Aorta (tissue), 5 donors: ENCODE measurements around the gene GALNT15. TPM values are rescaled to one million over a fixed set of nuclear protein-coding genes. Genes with fewer than 3 reads are reported as not detected.

Experiments
- ATAC-seq: fragments of 200-7000 bp; cut with Tn5 transposase; one replicate; pipeline ENCODE4 v1.9.1; 2022; ENCODE audit warnings: moderate library complexity; ENCODE audit not compliant: low FRiP score
- DNase-seq, 2 donors: peaks; one replicate each; pipeline ENCODE4 v3.0.0-alpha.2; 2020
- H3K27ac ChIP-seq, 2 donors: one replicate each; pipeline ENCODE4 v1.5.1; 2013; ENCODE audit warnings: low read length in 2 of 2, mild to moderate bottlenecking in 2 of 2, moderate library complexity in 2 of 2, control low read depth in 1 of 2, inconsistent platforms in 1 of 2, low read depth in 1 of 2
- H3K27me3 ChIP-seq, 2 donors: one replicate each; pipeline ENCODE4 v1.6.1; 2013; ENCODE audit warnings: control low read depth in 1 of 2, low read length in 1 of 2, mild to moderate bottlenecking in 1 of 2, moderate library complexity in 1 of 2; ENCODE audit not compliant: insufficient read depth in 2 of 2, control insufficient read depth in 1 of 2
- H3K36me3 ChIP-seq, 2 donors: one replicate each; pipeline ENCODE4 v1.6.1; 2013; ENCODE audit warnings: control low read depth in 1 of 2, low read length in 1 of 2, mild to moderate bottlenecking in 1 of 2; ENCODE audit not compliant: insufficient read depth in 2 of 2, control insufficient read depth in 1 of 2
- H3K4me1 ChIP-seq, 2 donors: one replicate each; pipeline ENCODE4 v1.6.1; 2013; ENCODE audit warnings: low read length in 2 of 2, control low read depth in 1 of 2, mild to moderate bottlenecking in 1 of 2, moderate library complexity in 1 of 2; ENCODE audit not compliant: insufficient read depth in 2 of 2, control insufficient read depth in 1 of 2
- H3K4me3 ChIP-seq, 2 donors: one replicate each; pipeline ENCODE4 v1.5.1; 2013; ENCODE audit warnings: low read length in 2 of 2, control low read depth in 1 of 2, mild to moderate bottlenecking in 1 of 2
- H3K9me3 ChIP-seq: one replicate; pipeline ENCODE4 v1.6.1; 2013; ENCODE audit warnings: mild to moderate bottlenecking, low read length; ENCODE audit not compliant: control insufficient read depth
- WGBS, 2 donors: extraction: QIAGEN DNeasy Blood & Tissue Kit; methylation state at CpG; one replicate each; pipeline ENCODE4 v1.1.7; 2013; 5-methylcytosine and 5-hydroxymethylcytosine counted together
- intact Hi-C, 2 donors: fragments of 100-400 bp; cut with DNase I; formaldehyde crosslinking; loops; one replicate each; pipeline versions ENCODE4 v1.14.2 to v1.15.0; 2022
- long read RNA-seq, 2 donors: library from polyadenylated mRNA; unstranded; transcript quantifications; one replicate each; pipeline ENCODE4 v2.0.0, GENCODE V29; 2020 to 2021
- polyA plus RNA-seq, 2 donors: library from polyadenylated mRNA; stranded (reverse); fragments of 200-250 nt; gene quantifications; one replicate each; pipeline ENCODE4 v1.2.3, GENCODE V29; 2013
- total RNA-seq, 2 donors: library from RNA; stranded (reverse); fragmentation: NEBNext Ultra II Directional; extraction: Animal tissue kit (Norgen Biotek cat#: 25700); gene quantifications; one replicate each; pipeline ENCODE4 v1.2.1, GENCODE V29; 2021
- donor health status: healthy with polysubstance abuse.
- donor health status: Bipolar disorder and iron deficiency.
- donor health status: DM: no; HTN: no; CAD: no.
- donor health status: DM: no; HTN: no; CAD: no.
- donor health status: DM: yes; HTN: yes; CAD: no.

Gene GALNT15, protein sequence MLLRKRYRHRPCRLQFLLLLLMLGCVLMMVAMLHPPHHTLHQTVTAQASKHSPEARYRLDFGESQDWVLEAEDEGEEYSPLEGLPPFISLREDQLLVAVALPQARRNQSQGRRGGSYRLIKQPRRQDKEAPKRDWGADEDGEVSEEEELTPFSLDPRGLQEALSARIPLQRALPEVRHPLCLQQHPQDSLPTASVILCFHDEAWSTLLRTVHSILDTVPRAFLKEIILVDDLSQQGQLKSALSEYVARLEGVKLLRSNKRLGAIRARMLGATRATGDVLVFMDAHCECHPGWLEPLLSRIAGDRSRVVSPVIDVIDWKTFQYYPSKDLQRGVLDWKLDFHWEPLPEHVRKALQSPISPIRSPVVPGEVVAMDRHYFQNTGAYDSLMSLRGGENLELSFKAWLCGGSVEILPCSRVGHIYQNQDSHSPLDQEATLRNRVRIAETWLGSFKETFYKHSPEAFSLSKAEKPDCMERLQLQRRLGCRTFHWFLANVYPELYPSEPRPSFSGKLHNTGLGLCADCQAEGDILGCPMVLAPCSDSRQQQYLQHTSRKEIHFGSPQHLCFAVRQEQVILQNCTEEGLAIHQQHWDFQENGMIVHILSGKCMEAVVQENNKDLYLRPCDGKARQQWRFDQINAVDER
- 100 to 1,000 TPM in 1 of 2 donors, 10 to 100 TPM in 1; 44.7 to 113 TPM for total RNA-seq
- 10 to 100 TPM; 12.5 to 45.6 TPM for polyA plus RNA-seq
- long read RNA-seq, donor 1, full-length matches to known transcripts: 363 of 506 reads
- long read RNA-seq, donor 1, partial matches to known transcripts: 89 of 506 reads
- long read RNA-seq, donor 1, other reads (novel, unspliced or antisense): 54 of 506 reads
- long read RNA-seq, donor 2, full-length matches to known transcripts: 33 of 50 reads
- long read RNA-seq, donor 2, partial matches to known transcripts: 6 of 50 reads
- long read RNA-seq, donor 2, other reads (novel, unspliced or antisense): 11 of 50 reads

DNA sequence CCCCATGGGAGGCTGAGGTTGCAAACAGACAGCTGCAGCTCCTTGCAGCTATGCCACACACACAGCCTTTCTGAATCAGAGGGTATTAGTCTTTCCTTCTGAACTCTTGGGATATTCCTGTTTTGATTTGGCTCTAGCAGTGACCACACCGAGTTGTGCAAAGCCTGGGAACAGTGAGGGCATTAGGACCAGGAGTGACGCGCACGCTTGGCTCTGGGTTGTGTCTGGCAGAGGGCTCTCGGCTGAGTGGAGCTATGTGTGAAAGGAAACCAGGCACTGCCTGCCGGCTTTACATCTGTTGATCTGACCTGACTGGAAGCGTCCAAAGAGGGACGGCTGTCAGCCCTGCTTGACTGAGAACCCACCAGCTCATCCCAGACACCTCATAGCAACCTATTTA lies at the start of gene GALNT15:
Gene GALNT15 (plus strand): TSS at position 292 of the 400 bp plus-strand sequence. CDS start 472 bp downstream, outside the sequence.
- peak; percentile 93 to 95 for DNase-seq
- intact Hi-C loops: loop anchor here in 1 of 2 donors (10.0 kb wide), 1 partner anchor 540 kb away; no protein-coding TSS in a partner anchor
- no peaks in the 10 kb centered on the region for H3K36me3 ChIP-seq
- peak within 1 kb of the TSS; percentile 27 to 37 for H3K4me3 ChIP-seq
- 0 to 3% methylated on average over 8 of the region's 8 CpGs for WGBS, 2 donors
- ATAC-seq: peak; percentile 90
- peak within 1 kb of the TSS in 1 of 2 donors; percentile 26 for H3K27ac ChIP-seq
- H3K4me1 ChIP-seq: peaks cover 0 to 2% of the 10 kb centered on the region in 2 donors
- no peaks in the 10 kb centered on the region for H3K27me3 ChIP-seq
- no peaks in the 10 kb centered on the region for H3K9me3 ChIP-seq

DNA sequence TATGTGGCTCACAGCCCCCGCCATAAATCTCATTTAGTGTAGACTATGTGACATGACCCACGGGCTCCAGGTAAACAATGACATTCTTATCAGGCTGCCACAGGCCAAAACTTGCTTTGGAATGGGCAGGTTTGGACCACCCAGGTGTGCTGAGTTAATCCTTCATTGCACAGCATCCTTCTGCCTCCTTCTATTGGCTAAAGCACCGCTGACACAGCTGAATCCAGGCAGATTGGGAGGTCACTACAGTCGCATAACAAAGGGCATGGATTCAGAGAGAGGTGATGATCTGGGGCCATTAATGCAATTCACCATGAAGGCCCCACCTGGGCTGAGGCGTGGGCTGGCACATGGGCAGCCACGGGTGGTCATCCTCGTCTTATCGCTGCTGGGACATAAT lies 47.8 kb upstream of the GALNT15 start:
- Histone ChIP-seq H3K27ac (no peak overlapping the region), H3K36me3 (no peaks in the 10 kb centered on the region), H3K27me3 (no peaks in the 10 kb centered on the region), H3K9me3 (no peaks in the 10 kb centered on the region), H3K4me3 (no peak overlapping the region), H3K4me1 (peaks cover 0 to 3% of the 10 kb centered on the region in 2 donors)
- 94 to 97% methylated on average over 8 of the region's 8 CpGs for WGBS, 2 donors
- ATAC-seq (no peak), DNase-seq (no peak)
- intact Hi-C loops: no loop called here

DNA sequence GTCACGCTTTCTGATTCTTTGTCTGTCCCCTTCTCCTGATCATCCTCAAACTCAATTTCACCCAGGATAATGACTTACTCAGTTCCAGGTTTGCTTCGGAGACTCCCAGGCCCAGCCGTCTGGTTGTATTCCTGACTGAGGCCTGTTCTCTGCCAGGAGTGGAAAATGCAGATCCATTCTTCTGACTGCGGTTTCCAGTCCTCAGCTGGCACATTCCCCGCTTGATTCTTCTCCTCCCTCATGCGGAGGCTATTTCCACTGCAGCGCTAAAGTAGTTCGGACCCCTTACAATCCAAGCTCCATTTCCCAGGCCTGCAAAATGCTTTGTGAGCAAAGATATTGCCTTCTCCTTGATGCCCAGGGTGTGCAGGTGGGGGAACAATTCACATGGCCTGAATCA lies 47.2 kb upstream of the GALNT15 start:
- no peak for ATAC-seq

DNA sequence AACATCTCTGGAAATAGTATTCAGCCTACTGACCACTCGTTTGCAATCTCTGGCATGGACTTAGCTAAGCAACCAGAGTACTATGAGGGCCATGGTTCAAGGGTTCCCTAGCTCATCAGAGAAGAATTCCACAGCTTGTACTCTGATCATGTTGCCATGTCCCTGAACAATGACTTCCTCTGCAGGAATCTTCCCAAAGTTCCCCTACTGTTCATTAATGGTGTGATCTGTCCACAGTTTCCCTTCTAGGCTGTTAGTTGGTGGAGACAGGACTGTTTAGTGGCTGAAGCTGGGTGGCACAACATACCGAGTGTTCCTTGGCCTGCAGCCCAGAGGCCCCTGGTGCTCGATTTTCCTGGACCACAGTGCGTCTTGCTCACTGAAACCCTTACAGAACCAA lies 44.4 kb upstream of the GALNT15 start:
- Histone ChIP-seq H3K9me3 (peaks cover 2% of the 10 kb centered on the region), H3K27ac (peak overlapping the region in 1 of 2 donors; percentile 41), H3K36me3 (no peaks in the 10 kb centered on the region), H3K4me3 (no peak overlapping the region), H3K27me3 (no peaks in the 10 kb centered on the region), H3K4me1 (peaks cover 0 to 3% of the 10 kb centered on the region in 2 donors)
- peak; percentile 27 for ATAC-seq
- intact Hi-C loops: loop anchor here in 1 of 2 donors (10.0 kb wide), 1 partner anchor 65 kb away; no protein-coding TSS in a partner anchor
- 2 to 4% methylated on average over 4 of the region's 4 CpGs for WGBS, 2 donors
- peak in 1 of 2 donors; percentile 61 for DNase-seq

More for the DNA sequence above, 47.2 kb upstream of the GALNT15 start:
- H3K27me3 ChIP-seq: no peaks in the 10 kb centered on the region
- no peaks in the 10 kb centered on the region for H3K36me3 ChIP-seq
- no peak for DNase-seq
- 96 to 97% methylated on average over 8 of the region's 8 CpGs for whole genome bisulfite sequencing, 2 donors
- H3K9me3 ChIP-seq: no peaks in the 10 kb centered on the region
- H3K27ac ChIP-seq: no peak overlapping the region
- intact Hi-C loops: no loop called here
- H3K4me1 ChIP-seq: peaks cover 0 to 3% of the 10 kb centered on the region in 2 donors
- no peak overlapping the region for H3K4me3 ChIP-seq

DNA sequence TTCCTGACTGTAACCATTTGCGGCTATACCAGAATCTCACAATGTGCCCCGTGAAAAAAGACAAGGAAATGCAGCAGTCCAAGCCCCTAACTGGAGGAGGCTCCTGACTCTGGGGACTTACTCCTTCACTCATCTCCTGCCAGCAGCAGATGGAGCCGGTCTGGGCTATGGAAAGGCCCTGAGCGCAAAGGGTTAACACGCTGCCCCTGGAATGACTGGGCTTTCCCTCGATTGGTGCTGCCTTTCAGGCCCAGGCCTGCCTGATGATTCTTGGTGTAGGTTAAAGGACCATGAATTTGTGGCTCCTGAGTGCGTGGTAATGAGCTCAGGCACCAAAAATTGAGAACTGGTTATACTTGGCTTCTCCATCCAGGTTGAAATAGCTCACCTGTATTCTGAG lies 42.3 kb upstream of the GALNT15 start:
- Histone ChIP-seq H3K9me3 (peaks cover 2% of the 10 kb centered on the region), H3K4me3 (no peak overlapping the region), H3K27me3 (no peaks in the 10 kb centered on the region), H3K27ac (no peak overlapping the region), H3K4me1 (peaks cover 0 to 3% of the 10 kb centered on the region in 2 donors), H3K36me3 (no peaks in the 10 kb centered on the region)
- intact Hi-C loops: loop anchor here in 1 of 2 donors (10.0 kb wide), 1 partner anchor 67 kb away; no protein-coding TSS in a partner anchor
- ATAC-seq (no peak), DNase-seq (no peak)
- 76 to 80% methylated on average over 7 of the region's 7 CpGs for WGBS, 2 donors

DNA sequence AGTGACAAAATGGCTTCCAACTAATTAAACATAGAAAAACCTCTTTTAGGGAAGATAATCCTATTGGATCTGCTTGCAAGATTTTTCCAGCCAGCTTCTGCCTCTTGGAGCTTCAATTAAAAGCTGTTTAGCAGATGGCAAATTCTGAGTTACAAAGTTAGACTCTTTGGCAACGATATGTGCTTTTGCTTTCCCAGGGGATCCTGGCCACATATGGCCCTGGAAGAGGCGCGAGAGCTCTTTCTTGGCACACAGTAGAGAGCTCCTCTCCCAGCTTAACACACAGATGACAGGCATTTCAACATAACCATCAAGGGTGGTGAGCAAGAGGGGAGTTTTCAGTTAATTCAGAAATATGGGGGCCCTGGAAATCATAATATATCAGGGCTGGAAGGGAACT lies 41.6 kb upstream of the GALNT15 start:
- intact Hi-C loops: loop anchor here in 1 of 2 donors (10.0 kb wide), 1 partner anchor 68 kb away; no protein-coding TSS in a partner anchor
- Histone ChIP-seq H3K27ac (no peak overlapping the region), H3K4me1 (peaks cover 0 to 3% of the 10 kb centered on the region in 2 donors), H3K36me3 (no peaks in the 10 kb centered on the region), H3K27me3 (no peaks in the 10 kb centered on the region), H3K9me3 (peaks cover 2% of the 10 kb centered on the region), H3K4me3 (no peak overlapping the region)
- WGBS, 2 donors: 2 to 9% methylated on average over 3 of the region's 3 CpGs
- DNase-seq (no peak), ATAC-seq (no peak)

DNA sequence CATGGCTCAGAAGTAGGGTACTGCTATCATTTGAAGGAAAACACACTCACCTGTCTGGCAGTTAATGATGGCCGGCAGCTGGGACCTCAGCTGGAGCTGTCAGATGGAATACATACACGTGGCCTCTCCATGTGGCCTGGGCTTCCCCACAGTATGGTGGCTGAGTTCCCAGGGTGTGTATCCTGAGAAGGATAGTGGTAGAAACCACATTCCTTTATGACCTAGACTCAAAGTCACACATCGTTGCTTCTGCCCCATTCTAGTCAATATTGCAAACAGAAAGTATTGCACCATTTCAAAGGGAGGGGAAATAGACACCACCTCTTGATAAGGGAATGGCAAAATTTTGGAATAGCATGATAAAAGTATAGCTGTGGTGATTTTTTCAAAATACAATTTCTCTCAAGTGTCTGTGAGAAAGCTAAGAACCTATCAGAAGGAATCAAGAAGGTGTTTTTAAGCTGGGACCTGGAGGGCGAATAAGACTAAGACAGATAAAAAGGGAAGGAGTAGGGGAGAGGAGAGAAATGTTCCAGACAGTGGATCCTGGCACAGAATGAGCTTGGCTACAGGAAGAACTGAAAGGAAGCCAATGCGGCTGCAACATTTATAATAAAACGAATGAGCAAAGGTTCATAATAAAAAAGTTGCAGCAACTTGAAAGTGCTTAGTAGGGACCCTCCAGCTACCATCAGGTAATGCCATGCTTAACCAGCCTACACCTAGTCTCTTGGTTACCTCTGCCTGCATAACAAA lies 40.1 kb upstream of the GALNT15 start:
- Histone ChIP-seq H3K27me3 (no peaks in the 10 kb centered on the region), H3K36me3 (no peaks in the 10 kb centered on the region), H3K9me3 (peaks cover 2% of the 10 kb centered on the region), H3K4me1 (peaks cover 0 to 3% of the 10 kb centered on the region in 2 donors), H3K4me3 (no peak overlapping the region), H3K27ac (no peak overlapping the region)
- DNase-seq (no peak), ATAC-seq (no peak)
- 77 to 80% methylated on average over 6 of the region's 6 CpGs for WGBS, 2 donors
- intact Hi-C loops: loop anchor here in 1 of 2 donors (10.0 kb wide), 1 partner anchor 70 kb away; no protein-coding TSS in a partner anchor

DNA sequence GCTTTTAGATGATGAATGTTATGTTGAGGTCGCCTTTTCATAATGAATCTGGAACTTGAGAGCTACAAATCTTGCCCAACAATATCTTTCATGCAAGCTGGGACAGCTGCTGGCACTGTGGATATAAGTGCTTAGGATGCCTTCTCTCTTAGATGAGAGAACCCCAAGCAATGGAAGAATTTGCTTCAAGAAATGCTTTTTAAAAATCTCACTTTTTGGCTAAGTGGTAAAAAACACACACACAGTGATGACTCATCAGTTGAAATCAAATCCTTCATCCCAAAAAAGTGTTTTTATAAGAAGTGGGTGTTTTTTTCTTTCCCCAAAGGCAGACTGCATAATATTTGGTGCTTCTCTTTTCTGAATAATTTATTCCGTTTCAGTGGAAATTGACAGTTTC lies 38.4 kb upstream of the GALNT15 start:
- Histone ChIP-seq H3K27me3 (no peaks in the 10 kb centered on the region), H3K36me3 (no peaks in the 10 kb centered on the region), H3K4me1 (peaks cover 0 to 3% of the 10 kb centered on the region in 2 donors), H3K4me3 (no peak overlapping the region), H3K9me3 (peaks cover 2% of the 10 kb centered on the region), H3K27ac (no peak overlapping the region)
- intact Hi-C loops: loop anchor here in 1 of 2 donors (10.0 kb wide), 1 partner anchor 71 kb away; no protein-coding TSS in a partner anchor
- ATAC-seq: peak; percentile 58
- DNase-seq: no peak
- 5 to 7% methylated on average over 2 of the region's 2 CpGs for WGBS, 2 donors
